Transverse colon (tissue), 4 donors: ENCODE data around the gene TMEM114. TPM values are rescaled to one million over a fixed set of nuclear protein-coding genes. Genes with fewer than 3 reads are reported as not detected.

Experiments
- DNase-seq: peaks from one replicate; pipeline ENCODE4 v3.0.0-alpha.2; 2019
- H3K27ac ChIP-seq, 4 donors: fragments of 200-600 bp; sonication (generic); 2 replicates each; pipeline ENCODE4 v1.5.1; 2016 to 2018; ENCODE audit warnings: inconsistent platforms in 4 of 4
- H3K27me3 ChIP-seq: fragments of 200-600 bp; sonication (generic); 2 replicates; pipeline ENCODE4 v1.5.1; 2017; ENCODE audit warnings: inconsistent platforms
- H3K36me3 ChIP-seq, 4 donors: fragments of 200-600 bp; sonication (generic); 2 replicates each; pipeline ENCODE4 v1.5.1; 2017 to 2019; ENCODE audit warnings: inconsistent platforms in 4 of 4
- H3K4me1 ChIP-seq, 4 donors: fragments of 200-600 bp; sonication (generic); 2 replicates each; pipeline ENCODE4 v1.5.1; 2017 to 2020; ENCODE audit warnings: inconsistent platforms in 4 of 4
- H3K4me3 ChIP-seq, 4 donors: fragments of 200-600 bp; sonication (generic); 1 replicate in 1 of 4; 2 replicates in 3 of 4; pipeline versions ENCODE4 v1.5.1 to v1.6.1; 2017 to 2019; ENCODE audit warnings: inconsistent platforms in 4 of 4
- H3K9me3 ChIP-seq, 2 donors: fragments of 200-600 bp; sonication (generic); 2 replicates each; pipeline ENCODE4 v1.5.1; 2017 to 2019; ENCODE audit warnings: inconsistent platforms in 2 of 2
- EP300 ChIP-seq: sonication (generic); formaldehyde crosslinking; IDR thresholded peaks from one replicate; pipeline ENCODE4 v1.6.1; 2017; ENCODE audit warnings: antibody characterized with exemption, low read depth
- POLR2A ChIP-seq: fragments of 450-650 bp; IDR thresholded peaks from one replicate; pipeline ENCODE4 v1.6.1; 2016; ENCODE audit warnings: antibody characterized with exemption, mild to moderate bottlenecking, moderate library complexity
- POLR2AphosphoS5 ChIP-seq, 3 donors: sonication (generic); formaldehyde crosslinking; IDR thresholded peaks; one replicate each; pipeline ENCODE4 v1.6.1; 2016; ENCODE audit warnings: antibody characterized with exemption in 3 of 3
- WGBS, 2 donors: methylation state at CpG; one replicate each; pipeline ENCODE4 v1.1.5; 2018; ENCODE audit warnings: low coverage in 1 of 2; 5-methylcytosine and 5-hydroxymethylcytosine counted together
- in situ Hi-C, 4 donors: fragments of 200-750 bp; cut with MboI; loops; one replicate each; pipeline versions ENCODE4 v1.15.0 to v1.15.1; 2017; ENCODE audit warnings: low sequenced_read_pairs in 3 of 4, low pct_ligation_motif_present in 1 of 4, low pct_unique_long_range_greater_than_20kb in 1 of 4
- intact Hi-C: fragments of 100-400 bp; cut with DNase I; formaldehyde crosslinking; loops from one replicate; pipeline ENCODE4 v1.15.1; 2023; ENCODE audit warnings: low total_unique reads
- total RNA-seq, 4 donors: library from RNA; depleted of rRNA; stranded (reverse); fragments of >200 nt; gene quantifications; one replicate each; pipeline ENCODE4 v1.1.0, GENCODE V29; 2016
- TF ChIP-seq, protein P1 (sequence below), 5 experiments: fragments of 200-600 bp in 3 of 5; fragments of 450-650 bp in 2 of 5; sonication (generic) in 3 of 5; IDR thresholded peaks; 1 replicate in 2 of 5; 2 replicates in 3 of 5; pipeline ENCODE4 v1.5.1; 2016 to 2017; ENCODE audit warnings: antibody characterized with exemption in 5 of 5, inconsistent platforms in 3 of 5, mild to moderate bottlenecking in 2 of 5, moderate library complexity in 1 of 5

TMEM114 gene
- total RNA-seq, 4 donors from 2014 or later, result not detected

DNA sequence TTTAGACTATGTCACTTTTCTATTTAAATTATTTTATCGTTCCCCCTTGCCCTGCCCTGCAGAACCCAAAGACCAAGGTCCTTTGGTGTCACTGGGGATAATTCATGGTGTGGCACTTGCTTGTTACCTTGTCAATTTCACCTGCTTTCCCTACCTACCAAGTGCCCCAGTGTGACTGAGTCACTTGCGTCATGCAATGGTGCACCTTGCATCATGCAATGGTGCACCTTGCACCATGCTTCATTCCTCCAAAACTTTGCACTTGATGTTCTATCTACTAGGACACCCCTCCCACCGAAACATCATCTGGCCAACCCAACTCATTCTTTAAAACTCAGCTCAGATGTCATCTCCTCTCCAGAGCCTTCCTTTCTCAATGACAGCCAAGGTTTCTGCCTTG, 47.1 kb downstream of the TMEM114 start:
- Histone ChIP-seq H3K4me1 (peaks cover 0 to 25% (median 3%) of the 10 kb centered on the region in 4 donors), H3K4me3 (no peak overlapping the region), H3K9me3 (no peaks in the 10 kb centered on the region), H3K36me3 (no peaks in the 10 kb centered on the region), H3K27ac (no peak overlapping the region), H3K27me3 (no peaks in the 10 kb centered on the region)
- 52 to 88% methylated on average over 1 to 3 of the region's 3 CpGs for WGBS, 2 donors
- TF ChIP-seq, protein P1, sequence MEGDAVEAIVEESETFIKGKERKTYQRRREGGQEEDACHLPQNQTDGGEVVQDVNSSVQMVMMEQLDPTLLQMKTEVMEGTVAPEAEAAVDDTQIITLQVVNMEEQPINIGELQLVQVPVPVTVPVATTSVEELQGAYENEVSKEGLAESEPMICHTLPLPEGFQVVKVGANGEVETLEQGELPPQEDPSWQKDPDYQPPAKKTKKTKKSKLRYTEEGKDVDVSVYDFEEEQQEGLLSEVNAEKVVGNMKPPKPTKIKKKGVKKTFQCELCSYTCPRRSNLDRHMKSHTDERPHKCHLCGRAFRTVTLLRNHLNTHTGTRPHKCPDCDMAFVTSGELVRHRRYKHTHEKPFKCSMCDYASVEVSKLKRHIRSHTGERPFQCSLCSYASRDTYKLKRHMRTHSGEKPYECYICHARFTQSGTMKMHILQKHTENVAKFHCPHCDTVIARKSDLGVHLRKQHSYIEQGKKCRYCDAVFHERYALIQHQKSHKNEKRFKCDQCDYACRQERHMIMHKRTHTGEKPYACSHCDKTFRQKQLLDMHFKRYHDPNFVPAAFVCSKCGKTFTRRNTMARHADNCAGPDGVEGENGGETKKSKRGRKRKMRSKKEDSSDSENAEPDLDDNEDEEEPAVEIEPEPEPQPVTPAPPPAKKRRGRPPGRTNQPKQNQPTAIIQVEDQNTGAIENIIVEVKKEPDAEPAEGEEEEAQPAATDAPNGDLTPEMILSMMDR (IDR thresholded peaks at IDR 0.05), result no peak
- TF ChIP-seq POLR2A, result no peak
- no peak for TF ChIP-seq EP300
- TF ChIP-seq POLR2AphosphoS5 (IDR thresholded peaks at IDR 0.05), result no peak
- DNase-seq, result no peak
- in situ Hi-C loops, result no loop called here
- intact Hi-C loops, result no loop called here

GRCh38 chr16:8542393-8542792, 47.9 kb downstream of the TMEM114 start:
- TF ChIP-seq POLR2A (no peak), EP300 (no peak), POLR2AphosphoS5 (IDR thresholded peaks at IDR 0.05) (no peak)
- TF ChIP-seq, protein P1 (IDR thresholded peaks at IDR 0.05), result no peak
- intact Hi-C loops (no loop called here), in situ Hi-C loops (no loop called here)
- Histone ChIP-seq H3K4me3 (no peak overlapping the region), H3K27ac (no peak overlapping the region), H3K36me3 (no peaks in the 10 kb centered on the region), H3K4me1 (peaks cover 0 to 18% (median under 1%) of the 10 kb centered on the region in 4 donors), H3K27me3 (no peaks in the 10 kb centered on the region), H3K9me3 (no peaks in the 10 kb centered on the region)
- 13 to 17% methylated on average over 1 to 2 of the region's 2 CpGs for WGBS, 2 donors
- DNase-seq, result no peak

DNA sequence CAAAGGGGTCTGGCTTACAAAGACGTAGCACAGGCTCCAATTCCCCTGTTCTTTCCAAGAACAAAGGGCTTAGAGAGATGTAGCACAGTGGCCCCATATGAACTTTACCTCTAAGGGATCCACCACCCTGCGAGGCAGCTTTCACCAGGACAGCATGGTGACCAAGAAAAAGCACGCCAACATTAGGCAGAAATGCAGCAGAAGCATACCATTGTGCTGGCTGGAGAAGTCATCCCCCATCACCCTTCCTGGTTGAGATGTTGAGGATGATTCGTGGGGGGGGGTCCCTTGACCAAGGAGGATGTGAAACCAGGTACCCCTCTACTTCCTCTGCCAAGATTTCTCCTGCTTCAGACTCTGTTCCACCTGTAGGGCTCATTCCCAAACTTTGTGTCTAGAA, 48.4 kb downstream of the TMEM114 start:
- TF ChIP-seq POLR2AphosphoS5 (IDR thresholded peaks at IDR 0.05) (no peak), POLR2A (no peak), EP300 (no peak)
- TF ChIP-seq, protein P1 (IDR thresholded peaks at IDR 0.05), result no peak
- intact Hi-C loops, result no loop called here
- Histone ChIP-seq H3K4me3 (no peak overlapping the region), H3K27me3 (no peaks in the 10 kb centered on the region), H3K9me3 (no peaks in the 10 kb centered on the region), H3K4me1 (peaks cover 0 to 12% (median 0%) of the 10 kb centered on the region in 4 donors), H3K27ac (no peak overlapping the region), H3K36me3 (no peaks in the 10 kb centered on the region)
- in situ Hi-C loops, result no loop called here
- DNase-seq, result no peak
- 47 to 75% methylated on average over 1 to 4 of the region's 4 CpGs for WGBS, 2 donors

DNA sequence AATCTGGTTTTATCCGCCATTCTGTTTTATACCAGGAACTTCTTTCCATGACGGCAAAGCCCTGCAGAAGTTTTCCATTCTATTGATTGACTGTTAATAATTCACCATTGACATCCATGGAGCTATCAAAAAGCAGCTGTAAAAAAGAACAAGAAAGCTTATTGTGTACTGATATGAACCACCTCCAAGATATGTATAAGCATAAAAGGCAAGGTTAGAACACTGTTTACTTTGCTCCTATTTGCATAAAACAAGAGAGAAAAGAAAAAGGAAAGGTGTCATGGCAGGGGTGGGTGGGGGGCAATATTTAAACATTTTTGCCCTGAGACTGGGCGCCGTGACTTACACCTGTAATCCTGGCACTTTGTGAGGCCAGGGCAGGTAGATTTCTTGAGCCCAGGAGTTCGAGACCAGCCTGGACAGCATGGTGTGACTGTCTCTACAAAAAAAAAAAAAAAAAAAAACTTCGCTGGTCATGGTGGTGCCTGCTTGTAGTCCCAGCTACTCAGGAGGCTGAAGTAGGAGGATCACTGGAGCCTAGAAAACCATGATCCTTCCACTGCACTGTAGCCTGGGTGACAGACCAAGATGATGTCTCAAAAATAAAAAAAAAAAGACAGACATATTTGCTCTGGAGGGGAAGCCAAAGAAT, 52.5 kb downstream of the TMEM114 start:
- DNase-seq, result no peak
- Histone ChIP-seq H3K4me1 (peaks cover 0 to 4% (median 0%) of the 10 kb centered on the region in 4 donors), H3K36me3 (no peaks in the 10 kb centered on the region), H3K27ac (peak overlapping the region; percentile 34 to 65 (median 62)), H3K4me3 (no peak overlapping the region), H3K27me3 (no peaks in the 10 kb centered on the region), H3K9me3 (no peaks in the 10 kb centered on the region)
- no peak for TF ChIP-seq POLR2AphosphoS5 (IDR thresholded peaks at IDR 0.05)
- TF ChIP-seq EP300, result no peak
- TF ChIP-seq, protein P1 (IDR thresholded peaks at IDR 0.05), result no peak
- no peak for TF ChIP-seq POLR2A
- in situ Hi-C loops, result no loop called here
- intact Hi-C loops, result no loop called here
- whole genome bisulfite sequencing, 2 donors, result 49 to 57% methylated on average over 4 to 6 of the region's 6 CpGs
